MM.1S (cell line): Measurements from ENCODE around the gene MYLK3.

Source experiments
- DNase-seq: peaks from one replicate; pipeline ENCODE4 v3.0.0-alpha.2; 2015
- H2AFZ ChIP-seq: fragments of 300-600 bp; sonication (generic); 2 replicates; pipeline ENCODE4 v1.6.0; 2016; ENCODE audit warnings: antibody characterized with exemption, low read length
- H3F3A ChIP-seq: fragments of 300-600 bp; sonication (generic); 2 replicates; pipeline ENCODE4 v1.6.1; 2016; ENCODE audit warnings: mild to moderate bottlenecking, antibody characterized with exemption, low read length, moderate library complexity, mixed read lengths; ENCODE audit not compliant: insufficient read depth
- H3K27ac ChIP-seq: fragments of 300-600 bp; sonication (generic); 2 replicates; pipeline ENCODE4 v1.5.1; 2016; ENCODE audit warnings: mild to moderate bottlenecking, low read length
- H3K27me3 ChIP-seq: fragments of 300-600 bp; sonication (generic); replicated peaks from 2 replicates; pipeline ENCODE4 v1.6.0; 2016; ENCODE audit warnings: low read length; ENCODE audit not compliant: insufficient read depth
- H3K36me3 ChIP-seq: fragments of 300-600 bp; sonication (generic); replicated peaks from 2 replicates; pipeline ENCODE4 v1.6.1; 2016; ENCODE audit warnings: mild to moderate bottlenecking, low read length, mixed read lengths; ENCODE audit not compliant: insufficient read depth
- H3K4me1 ChIP-seq: fragments of 300-600 bp; sonication (generic); 2 replicates; pipeline ENCODE4 v1.6.1; 2016; ENCODE audit warnings: low read length, mixed read lengths
- H3K4me2 ChIP-seq: fragments of 300-600 bp; sonication (generic); 2 replicates; pipeline ENCODE4 v1.6.0; 2016; ENCODE audit warnings: low read depth, low read length
- H3K4me3 ChIP-seq: fragments of 300-600 bp; sonication (generic); 2 replicates; pipeline ENCODE4 v1.5.1; 2016; ENCODE audit warnings: low read length, mixed read lengths
- H3K79me2 ChIP-seq: fragments of 300-600 bp; sonication (generic); 2 replicates; pipeline ENCODE4 v1.6.1; 2016; ENCODE audit warnings: mixed run types, low read length, mixed read lengths
- H3K9ac ChIP-seq: fragments of 300-600 bp; sonication (generic); 2 replicates; pipeline ENCODE4 v1.6.1; 2016; ENCODE audit warnings: low read length, mixed read lengths
- H3K9me2 ChIP-seq: fragments of 300-600 bp; sonication (generic); replicated peaks from 2 replicates; pipeline ENCODE4 v1.6.1; 2016; ENCODE audit warnings: mild to moderate bottlenecking, low read length, mixed read lengths; ENCODE audit not compliant: insufficient read depth
- H3K9me3 ChIP-seq: fragments of 300-600 bp; sonication (generic); replicated peaks from 2 replicates; pipeline ENCODE4 v1.6.1; 2016; ENCODE audit warnings: mild to moderate bottlenecking, low read length, mixed read lengths; ENCODE audit not compliant: insufficient read depth
- H4K20me1 ChIP-seq: fragments of 300-600 bp; sonication (generic); 2 replicates; pipeline ENCODE4 v1.6.1; 2016; ENCODE audit warnings: mild to moderate bottlenecking, low read length, moderate library complexity, mixed read lengths; ENCODE audit not compliant: insufficient read depth
- EZH2 ChIP-seq: fragments of 300-600 bp; sonication (generic); optimal IDR thresholded peaks from 2 replicates; pipeline ENCODE3; 2017; ENCODE audit warnings: low read depth, mild to moderate bottlenecking, antibody characterized with exemption, low read length, mixed read lengths
- EZH2phosphoT487 ChIP-seq: fragments of 300-600 bp; sonication (generic); IDR thresholded peaks from 2 replicates; pipeline ENCODE4 v1.6.1; 2018; ENCODE audit warnings: antibody characterized with exemption, low read length
- TF ChIP-seq, protein P1 (sequence below): fragments of 300-600 bp; sonication (generic); IDR thresholded peaks from 2 replicates; pipeline ENCODE4 v1.5.1; 2016; ENCODE audit warnings: antibody characterized with exemption, low read length, mixed read lengths

The MYLK3 gene

DNA sequence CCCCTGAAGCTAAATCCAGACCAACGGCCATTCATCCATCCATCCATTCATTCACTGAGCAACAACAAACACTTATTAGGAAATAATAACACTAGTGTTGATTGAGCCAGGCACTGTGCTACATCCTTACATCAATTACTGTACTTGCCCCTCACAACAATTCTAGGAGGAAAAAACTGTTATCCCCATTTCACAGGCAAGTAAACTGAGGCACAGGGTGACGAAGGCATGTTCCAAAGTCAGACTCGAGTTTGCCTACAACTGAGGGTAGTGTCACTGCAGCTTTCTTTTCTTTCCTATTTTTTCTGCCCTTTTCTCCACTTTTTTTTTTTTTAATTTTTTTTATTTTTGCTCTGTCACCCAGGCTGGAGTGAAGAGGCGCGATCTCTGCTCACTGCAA, 11.2 kb upstream of the MYLK3 start:
- H3K9ac ChIP-seq, result no peak overlapping the region
- no peak overlapping the region for H3K4me2 ChIP-seq
- no peak overlapping the region for H2AFZ ChIP-seq
- H3K9me2 ChIP-seq, result no peaks in the 10 kb centered on the region
- DNase-seq, result no peak
- H3F3A ChIP-seq, result no peaks in the 10 kb centered on the region
- TF ChIP-seq EZH2phosphoT487 (no peak), EZH2 (no peak)
- TF ChIP-seq, protein P1, sequence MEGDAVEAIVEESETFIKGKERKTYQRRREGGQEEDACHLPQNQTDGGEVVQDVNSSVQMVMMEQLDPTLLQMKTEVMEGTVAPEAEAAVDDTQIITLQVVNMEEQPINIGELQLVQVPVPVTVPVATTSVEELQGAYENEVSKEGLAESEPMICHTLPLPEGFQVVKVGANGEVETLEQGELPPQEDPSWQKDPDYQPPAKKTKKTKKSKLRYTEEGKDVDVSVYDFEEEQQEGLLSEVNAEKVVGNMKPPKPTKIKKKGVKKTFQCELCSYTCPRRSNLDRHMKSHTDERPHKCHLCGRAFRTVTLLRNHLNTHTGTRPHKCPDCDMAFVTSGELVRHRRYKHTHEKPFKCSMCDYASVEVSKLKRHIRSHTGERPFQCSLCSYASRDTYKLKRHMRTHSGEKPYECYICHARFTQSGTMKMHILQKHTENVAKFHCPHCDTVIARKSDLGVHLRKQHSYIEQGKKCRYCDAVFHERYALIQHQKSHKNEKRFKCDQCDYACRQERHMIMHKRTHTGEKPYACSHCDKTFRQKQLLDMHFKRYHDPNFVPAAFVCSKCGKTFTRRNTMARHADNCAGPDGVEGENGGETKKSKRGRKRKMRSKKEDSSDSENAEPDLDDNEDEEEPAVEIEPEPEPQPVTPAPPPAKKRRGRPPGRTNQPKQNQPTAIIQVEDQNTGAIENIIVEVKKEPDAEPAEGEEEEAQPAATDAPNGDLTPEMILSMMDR, result no peak
- no peaks in the 10 kb centered on the region for H3K4me1 ChIP-seq
- no peak overlapping the region for H3K27ac ChIP-seq
- H3K27me3 ChIP-seq, result no peaks in the 10 kb centered on the region
- H3K36me3 ChIP-seq, result no peaks in the 10 kb centered on the region
- H3K79me2 ChIP-seq, result no peaks in the 10 kb centered on the region
- H4K20me1 ChIP-seq, result no peaks in the 10 kb centered on the region
- no peak overlapping the region for H3K4me3 ChIP-seq
- H3K9me3 ChIP-seq, result no peaks in the 10 kb centered on the region

DNA sequence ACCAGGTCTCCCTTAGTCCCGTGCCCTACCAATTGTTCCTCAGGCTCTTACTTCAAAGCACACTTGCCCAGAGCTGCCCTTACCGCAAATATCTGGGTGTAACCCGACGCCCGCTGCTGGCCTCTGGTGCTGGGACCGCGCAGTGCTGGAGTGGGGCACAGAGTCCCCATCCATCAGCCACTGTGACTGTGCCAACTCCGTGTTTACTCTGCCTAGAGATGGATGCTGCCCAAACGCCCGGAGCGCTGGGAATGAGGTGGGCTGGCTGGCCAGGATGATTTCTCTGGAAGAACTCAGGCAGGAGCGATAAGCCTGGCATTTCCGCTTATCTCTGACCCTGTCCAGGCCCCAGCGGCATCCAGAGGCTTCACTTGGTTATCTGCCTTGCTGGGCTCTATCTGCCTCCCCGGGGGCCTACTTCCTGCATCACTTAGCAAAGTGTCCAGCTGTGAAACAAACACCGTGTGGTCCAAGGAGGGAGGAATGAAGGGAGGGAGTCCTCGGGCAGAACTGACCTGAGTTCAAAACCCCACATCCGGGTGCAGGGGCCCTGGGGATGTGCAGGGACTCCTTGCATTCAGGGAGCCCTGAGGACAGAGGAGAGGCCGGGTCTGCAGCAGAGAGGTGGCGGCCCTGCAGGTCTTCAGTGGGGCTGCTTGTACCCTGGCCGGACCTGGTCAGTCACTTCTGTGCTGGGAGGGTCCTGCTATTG, 9.4 kb upstream of the MYLK3 start:
- no peaks in the 10 kb centered on the region for H3K9me2 ChIP-seq
- no peak overlapping the region for H2AFZ ChIP-seq
- H3K4me3 ChIP-seq, result no peak overlapping the region
- no peak overlapping the region for H3K4me2 ChIP-seq
- H3K79me2 ChIP-seq, result no peaks in the 10 kb centered on the region
- no peaks in the 10 kb centered on the region for H3F3A ChIP-seq
- no peak for DNase-seq
- no peaks in the 10 kb centered on the region for H4K20me1 ChIP-seq
- H3K27me3 ChIP-seq, result no peaks in the 10 kb centered on the region
- H3K27ac ChIP-seq, result no peak overlapping the region
- no peak overlapping the region for H3K9ac ChIP-seq
- H3K9me3 ChIP-seq, result no peaks in the 10 kb centered on the region
- H3K36me3 ChIP-seq, result no peaks in the 10 kb centered on the region
- TF ChIP-seq, protein P1, result no peak
- no peak for TF ChIP-seq EZH2
- no peak for TF ChIP-seq EZH2phosphoT487
- no peaks in the 10 kb centered on the region for H3K4me1 ChIP-seq

DNA sequence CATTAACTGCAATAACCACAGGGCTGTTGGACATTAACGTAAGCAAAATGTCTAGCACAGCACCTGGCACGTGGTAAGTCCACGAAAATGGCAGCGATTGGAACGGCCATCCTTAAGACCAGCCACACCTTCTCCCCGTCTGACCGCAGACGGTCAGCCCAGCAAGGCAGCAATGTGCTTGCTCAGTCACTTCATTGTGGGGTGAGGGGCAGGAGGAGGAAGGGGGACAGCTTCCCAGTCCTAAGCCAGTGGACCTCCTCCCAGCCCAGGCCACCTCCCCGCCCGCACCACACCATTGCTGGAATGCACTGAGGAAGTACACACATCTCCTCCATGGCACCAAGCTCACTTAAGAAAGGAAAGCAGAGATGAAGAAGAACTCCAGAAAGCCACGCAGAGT, 8.6 kb upstream of the MYLK3 start:
- Histone ChIP-seq H2AFZ (no peak overlapping the region), H3K9ac (no peak overlapping the region), H3K27ac (no peak overlapping the region), H3F3A (no peaks in the 10 kb centered on the region), H3K9me2 (no peaks in the 10 kb centered on the region), H3K4me1 (no peaks in the 10 kb centered on the region), H3K36me3 (no peaks in the 10 kb centered on the region), H3K79me2 (no peaks in the 10 kb centered on the region), H3K9me3 (no peaks in the 10 kb centered on the region), H4K20me1 (no peaks in the 10 kb centered on the region), H3K4me2 (no peak overlapping the region), H3K27me3 (no peaks in the 10 kb centered on the region), H3K4me3 (no peak overlapping the region)
- TF ChIP-seq EZH2 (no peak), EZH2phosphoT487 (no peak)
- TF ChIP-seq, protein P1, result no peak
- no peak for DNase-seq
